ENCODE results near the gene OSBP2. TPM values are rescaled to one million over a fixed set of nuclear protein-coding genes. Genes with fewer than 3 reads are reported as not detected.

OSBP2 gene
- total and polyA plus RNA-seq, 12 donors = 0.84 to 20.1 (median 13.2) TPM

DNA sequence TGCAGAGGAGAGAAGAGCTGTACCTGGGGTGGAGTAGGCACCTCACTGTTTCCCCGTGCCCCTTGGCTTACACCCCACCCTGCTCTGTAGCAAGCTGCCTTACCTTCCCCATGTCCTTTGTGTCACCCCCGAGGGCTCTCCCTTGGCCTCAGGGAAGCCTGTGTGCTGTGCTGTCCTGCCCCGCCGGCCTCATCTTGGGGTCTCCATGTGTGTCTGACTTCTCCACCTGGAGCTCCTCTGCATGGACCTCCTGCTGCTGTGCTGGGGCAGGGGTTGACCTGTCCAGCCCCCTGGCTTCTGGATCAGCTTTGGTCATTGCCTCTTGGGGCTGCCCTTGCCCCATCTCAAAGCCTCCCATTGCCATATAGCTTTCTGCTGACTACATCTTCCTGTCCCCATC lies 59.8 kb downstream of the OSBP2 start:
- intact Hi-C loops (cut with DNase I) = loop anchor here in 5 of 10 donors (2.0 to 10.0 kb wide), 2 partner anchors 120 to 360 kb away; partner anchors contain the start of genes SLC35E4 (in 4 of the 5) and SEC14L2 (in 2 of the 5)
- ATAC-seq (peak in 1 of 8 donors; percentile 12), DNase-seq (no peak)
- no peak overlapping the region for H3K4me3 ChIP-seq
- no peaks in the 10 kb centered on the region for H3K27me3 ChIP-seq
- H3K9me3 ChIP-seq = no peaks in the 10 kb centered on the region
- H3K4me1 ChIP-seq = peaks cover 0 to 3% (median 0%) of the 10 kb centered on the region in 9 donors
- H3K36me3 ChIP-seq = no peaks in the 10 kb centered on the region
- 89 to 100% methylated on average over 4 of the region's 4 CpGs for WGBS, 2 donors
- TF ChIP-seq, protein P1, sequence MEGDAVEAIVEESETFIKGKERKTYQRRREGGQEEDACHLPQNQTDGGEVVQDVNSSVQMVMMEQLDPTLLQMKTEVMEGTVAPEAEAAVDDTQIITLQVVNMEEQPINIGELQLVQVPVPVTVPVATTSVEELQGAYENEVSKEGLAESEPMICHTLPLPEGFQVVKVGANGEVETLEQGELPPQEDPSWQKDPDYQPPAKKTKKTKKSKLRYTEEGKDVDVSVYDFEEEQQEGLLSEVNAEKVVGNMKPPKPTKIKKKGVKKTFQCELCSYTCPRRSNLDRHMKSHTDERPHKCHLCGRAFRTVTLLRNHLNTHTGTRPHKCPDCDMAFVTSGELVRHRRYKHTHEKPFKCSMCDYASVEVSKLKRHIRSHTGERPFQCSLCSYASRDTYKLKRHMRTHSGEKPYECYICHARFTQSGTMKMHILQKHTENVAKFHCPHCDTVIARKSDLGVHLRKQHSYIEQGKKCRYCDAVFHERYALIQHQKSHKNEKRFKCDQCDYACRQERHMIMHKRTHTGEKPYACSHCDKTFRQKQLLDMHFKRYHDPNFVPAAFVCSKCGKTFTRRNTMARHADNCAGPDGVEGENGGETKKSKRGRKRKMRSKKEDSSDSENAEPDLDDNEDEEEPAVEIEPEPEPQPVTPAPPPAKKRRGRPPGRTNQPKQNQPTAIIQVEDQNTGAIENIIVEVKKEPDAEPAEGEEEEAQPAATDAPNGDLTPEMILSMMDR (IDR thresholded peaks at IDR 0.05) = no peak
- no peak overlapping the region for H3K27ac ChIP-seq

DNA sequence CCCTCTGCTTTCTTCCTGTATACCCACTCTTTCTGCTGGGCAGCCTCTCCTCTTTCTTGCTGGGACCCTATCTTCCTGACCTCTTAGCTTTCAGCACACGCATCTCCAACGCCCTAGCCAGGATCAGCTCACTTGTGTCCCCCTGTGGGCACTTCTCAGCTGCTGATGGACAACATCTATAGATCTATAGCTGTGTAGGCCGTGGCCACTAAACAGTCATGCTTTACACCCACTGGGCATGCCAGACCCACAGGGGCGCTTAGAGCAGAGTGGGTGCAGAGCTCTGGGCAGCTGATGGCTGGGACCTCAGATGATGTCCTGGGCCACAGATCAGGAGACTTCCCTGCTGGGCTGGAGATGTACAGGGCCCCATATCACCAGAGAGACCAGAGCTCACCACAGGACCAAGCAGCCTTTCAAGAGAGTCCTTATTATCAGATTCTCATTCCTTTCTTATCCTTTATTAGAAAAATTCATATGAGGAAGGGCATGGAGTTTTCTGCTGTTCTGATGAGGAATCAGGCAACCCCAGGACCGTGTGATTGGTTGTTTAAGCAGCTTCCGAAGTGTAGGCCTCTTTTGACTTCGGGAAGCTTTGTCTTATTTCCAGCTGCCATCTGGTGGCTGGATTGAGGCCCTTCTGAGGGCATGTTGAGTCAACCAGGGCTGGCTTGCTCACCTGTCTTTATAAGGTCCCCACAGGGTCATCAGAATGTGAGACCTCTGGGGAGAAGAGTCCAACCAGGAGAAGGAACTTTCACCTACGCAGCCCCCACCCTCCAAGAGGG lies 60.5 kb downstream of the OSBP2 start:
- ATAC-seq = peak; percentile 68 to 88 (median 78)
- no peaks in the 10 kb centered on the region for H3K36me3 ChIP-seq
- no peak overlapping the region for H3K27ac ChIP-seq
- peak in 1 of 2 donors; percentile 29 for DNase-seq
- intact Hi-C loops (cut with DNase I) = loop anchor here (1.0 to 10.0 kb wide), 6 partner anchors 118 to 360 kb away; partner anchors contain the start of genes SLC35E4 (in 7 of the 10) and SEC14L2 (in 2 of the 10)
- WGBS, 2 donors = 58% methylated on average over 8 of the region's 8 CpGs
- H3K4me3 ChIP-seq = no peak overlapping the region
- TF ChIP-seq, protein P1 (IDR thresholded peaks at IDR 0.05) = peak; percentile 39 to 78 (median 64)
- no peaks in the 10 kb centered on the region for H3K27me3 ChIP-seq
- peaks cover 0 to 3% (median 0%) of the 10 kb centered on the region in 9 donors for H3K4me1 ChIP-seq
- no peaks in the 10 kb centered on the region for H3K9me3 ChIP-seq

DNA sequence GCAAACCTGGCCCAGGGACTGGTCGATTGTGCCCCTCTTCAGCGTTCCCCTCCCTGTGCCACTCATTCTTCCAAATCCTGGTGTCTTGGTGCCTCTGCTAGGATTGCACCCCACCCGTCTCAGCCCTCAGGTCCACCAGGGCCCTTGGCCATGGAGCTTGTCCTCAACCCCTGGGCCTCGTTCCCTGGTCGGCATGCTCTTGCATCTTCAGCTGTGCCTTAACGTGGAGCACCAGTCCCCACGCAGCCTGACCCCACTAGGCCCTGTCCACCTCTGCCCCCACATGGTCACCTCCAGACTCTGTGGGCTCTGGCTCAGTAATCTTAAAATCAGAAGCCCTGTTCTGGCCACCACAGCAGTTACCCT lies 61.1 kb downstream of the OSBP2 start:
- WGBS, 2 donors = 88 to 90% methylated on average over 7 of the region's 7 CpGs
- intact Hi-C loops (cut with DNase I) = loop anchor here (1.0 to 10.0 kb wide), 6 partner anchors 118 to 361 kb away; partner anchors contain the start of genes SLC35E4 (in 7 of the 10) and SEC14L2 (in 2 of the 10)
- ATAC-seq (peak in 2 of 8 donors; percentile 22 to 62), DNase-seq (no peak)
- Histone ChIP-seq H3K27me3 (no peaks in the 10 kb centered on the region), H3K27ac (no peak overlapping the region), H3K9me3 (no peaks in the 10 kb centered on the region), H3K4me3 (no peak overlapping the region), H3K4me1 (peaks cover 0 to 3% (median 0%) of the 10 kb centered on the region in 9 donors), H3K36me3 (no peaks in the 10 kb centered on the region)
- TF ChIP-seq, protein P1 (IDR thresholded peaks at IDR 0.05) = no peak

DNA sequence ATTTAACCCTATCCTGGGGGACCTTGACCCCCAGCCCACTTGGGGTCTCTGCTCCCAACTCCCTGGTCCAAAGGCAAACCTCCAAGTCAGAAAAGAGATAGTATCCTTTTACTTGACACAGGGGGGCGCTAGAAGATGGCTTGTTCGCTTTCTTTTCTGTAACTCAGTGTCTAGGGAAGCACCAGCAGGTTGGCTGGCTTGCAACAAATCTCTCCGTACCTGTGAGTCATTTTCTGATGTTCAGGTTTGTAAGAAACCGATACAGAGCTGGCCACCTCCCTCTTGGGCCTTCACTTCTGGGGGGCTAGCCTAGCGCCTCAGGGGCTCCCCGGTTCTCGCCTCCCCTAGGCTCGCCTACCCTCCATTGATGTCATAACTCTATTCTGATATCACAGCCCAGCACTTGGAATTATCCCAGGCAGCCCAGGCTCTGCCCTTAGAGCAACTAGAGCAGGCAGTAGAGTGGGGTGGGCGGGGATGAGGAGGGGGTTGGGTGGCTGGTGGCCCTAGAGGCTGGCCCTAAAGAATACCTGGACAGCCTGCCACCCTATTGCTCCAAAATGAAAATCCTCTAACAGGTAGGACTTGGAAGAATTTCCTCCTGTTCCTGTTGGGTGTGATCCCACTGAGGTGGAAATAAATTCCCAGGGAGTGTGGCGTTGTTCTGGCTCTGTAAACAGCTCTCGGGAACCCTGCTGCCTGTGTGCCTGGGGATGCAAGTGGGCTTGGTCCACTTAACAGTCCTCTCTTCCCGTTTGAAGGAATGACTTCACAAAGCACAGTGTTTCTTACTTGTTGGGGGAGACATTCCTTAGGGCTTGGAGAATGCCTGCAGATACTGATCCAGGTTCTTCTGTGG lies 69.4 kb downstream of the OSBP2 start:
- Histone ChIP-seq H3K9me3 (no peaks in the 10 kb centered on the region), H3K4me3 (no peak overlapping the region), H3K27me3 (no peaks in the 10 kb centered on the region), H3K36me3 (no peaks in the 10 kb centered on the region), H3K27ac (no peak overlapping the region), H3K4me1 (peaks cover 0 to 6% (median 0%) of the 10 kb centered on the region in 9 donors)
- WGBS, 2 donors = 42 to 49% methylated on average over 12 of the region's 12 CpGs
- ATAC-seq = peak in 7 of 8 donors; percentile 47 to 82 (median 70)
- intact Hi-C loops (cut with DNase I) = loop anchor here (1.0 to 10.0 kb wide), 9 partner anchors 121 to 391 kb away; partner anchors contain the start of gene PLA2G3 (in 5 of the 10)
- TF ChIP-seq, protein P1 (IDR thresholded peaks at IDR 0.05) = peak; percentile 32 to 75 (median 68)
- DNase-seq = peak in 1 of 2 donors; percentile 60
